Measurements from ENCODE around the gene SNX9.

SNX9 gene

DNA sequence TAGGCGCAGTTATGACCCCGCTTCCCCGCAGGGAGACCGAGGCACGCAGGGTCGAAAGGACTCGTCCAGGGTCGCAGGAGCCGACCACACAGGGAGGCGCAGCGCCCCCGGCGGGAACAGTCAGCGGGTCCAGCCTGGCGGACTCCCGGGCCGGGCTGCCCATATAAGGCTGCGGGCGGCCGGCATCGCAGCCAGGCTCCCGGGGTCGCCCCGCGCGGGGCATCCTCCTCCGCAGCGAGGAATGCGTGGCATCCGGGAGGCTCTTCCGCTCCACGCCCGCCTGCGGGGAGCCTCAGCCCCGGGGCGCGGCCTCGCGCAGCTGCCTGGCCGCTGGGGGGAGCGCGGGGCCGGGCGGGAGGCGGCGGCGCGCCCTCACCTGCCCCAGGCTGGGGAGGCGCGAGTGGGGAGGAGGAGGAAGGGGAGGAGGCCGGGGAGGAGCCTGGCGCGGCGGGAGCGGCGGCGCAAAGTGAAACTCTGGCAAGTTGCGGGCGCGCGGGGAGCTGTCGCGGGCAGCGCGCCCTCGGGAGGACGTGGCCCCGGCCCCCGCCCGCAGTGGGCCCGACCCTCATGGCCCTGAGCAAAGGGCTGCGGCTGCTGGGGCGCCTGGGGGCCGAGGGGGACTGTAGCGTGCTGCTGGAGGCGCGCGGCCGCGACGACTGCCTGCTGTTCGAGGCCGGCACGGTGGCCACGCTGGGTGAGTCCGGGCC, 158.5 kb downstream of the SNX9 start, which contains the start of gene SYNJ2:
TSS of gene SYNJ2 (plus strand) at position 469 of the 707 bp plus-strand sequence. CDS start at position 568, 99 bp downstream.
- peak; percentile 84 to 86 for DNase-seq

DNA sequence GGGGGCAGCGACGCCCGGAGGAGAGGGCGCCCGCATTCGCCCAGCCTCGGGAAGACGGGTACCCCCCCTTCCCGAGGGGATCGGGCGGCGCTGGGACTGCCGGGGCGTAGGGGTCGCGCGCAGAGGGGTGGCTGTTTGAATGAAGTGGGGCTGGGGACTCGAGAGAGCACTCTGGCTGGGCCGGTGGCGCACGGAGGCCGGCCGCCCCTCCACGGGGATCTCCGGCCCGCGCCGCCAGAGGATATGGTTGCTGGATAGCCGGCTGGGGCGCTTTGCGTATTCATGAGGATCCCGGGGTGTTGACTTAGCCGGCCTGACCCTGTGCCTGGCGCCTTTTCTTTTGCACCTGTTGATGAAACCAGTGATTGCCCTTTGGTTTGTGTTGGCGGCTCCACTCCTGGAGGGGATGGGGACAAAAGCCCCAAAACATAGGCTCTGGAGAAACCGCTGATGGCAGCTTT, 159.1 kb downstream of the SNX9 start:
- peak; percentile 25 to 38 for DNase-seq

DNA sequence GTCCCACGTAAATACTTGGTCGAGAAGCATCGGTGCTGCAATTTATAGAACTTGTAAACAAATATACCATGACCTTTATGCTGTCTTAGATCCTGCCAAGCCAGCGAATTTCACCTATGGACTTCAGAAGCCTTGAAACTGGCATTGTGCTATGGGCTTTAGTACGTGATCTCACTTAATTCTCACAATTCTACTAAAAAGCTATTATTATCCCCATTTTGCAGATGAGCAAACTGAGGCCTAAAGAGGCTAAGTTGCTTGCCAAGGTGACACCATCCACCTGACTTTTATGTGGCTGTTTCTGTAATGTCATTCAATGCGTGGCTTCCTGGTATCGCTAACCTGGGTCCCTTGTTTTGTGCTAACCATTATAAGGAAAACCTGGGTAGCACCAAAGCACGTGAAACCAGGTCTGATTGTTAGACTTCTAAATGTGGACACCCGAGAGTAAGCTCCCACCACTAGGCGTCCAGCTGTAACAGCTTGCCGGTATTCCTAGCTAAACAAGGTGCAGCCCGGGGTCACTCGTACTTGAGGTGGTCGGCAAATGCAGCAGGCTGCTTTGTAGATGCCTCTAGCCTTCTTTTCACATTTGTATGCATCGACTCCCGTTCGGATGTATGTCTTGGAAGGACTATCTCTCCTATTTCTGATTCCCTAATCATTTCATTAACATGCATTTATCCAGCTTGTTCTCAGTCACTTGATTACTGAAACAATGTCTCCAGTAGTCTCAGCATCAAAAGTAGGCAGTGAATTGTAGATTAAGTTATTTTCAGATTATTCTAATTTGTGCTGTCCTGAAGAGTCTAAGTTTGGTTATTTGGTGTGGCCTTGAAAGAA, 159.7 kb downstream of the SNX9 start:
- DNase-seq: no peak

DNA sequence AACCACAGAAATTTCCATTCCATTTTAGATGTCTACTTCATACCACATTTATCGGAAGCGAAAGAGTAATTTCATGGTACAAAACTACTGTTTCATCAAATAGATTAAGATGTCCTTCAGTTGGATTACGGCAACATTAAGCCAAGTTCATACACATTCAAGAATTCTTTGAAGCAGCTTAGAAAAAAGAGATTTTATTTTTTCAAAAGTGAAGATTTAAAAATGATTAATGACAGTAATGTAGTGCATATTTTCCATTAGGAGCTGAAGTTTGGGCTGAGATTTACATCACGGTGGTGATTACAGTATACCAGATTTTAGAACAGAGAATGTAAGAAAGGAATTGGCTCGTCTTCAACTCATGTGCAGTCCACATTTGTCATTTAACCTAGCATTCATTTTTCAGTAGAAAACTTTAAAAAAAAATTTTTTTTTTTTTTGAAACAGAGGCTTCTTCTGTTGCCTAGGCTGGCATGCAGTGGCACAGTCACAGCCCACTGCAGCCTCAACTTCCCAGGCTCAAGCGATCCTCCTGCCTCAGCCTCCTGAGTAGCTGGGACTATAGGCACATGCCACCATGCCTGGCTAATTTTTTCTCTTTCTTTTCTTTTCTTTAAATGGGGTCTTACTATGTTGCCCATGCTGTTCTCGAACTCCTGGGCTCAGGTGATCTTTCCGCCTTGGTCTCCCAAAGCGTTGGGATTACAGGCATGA, 160.5 kb downstream of the SNX9 start:
- no peak for DNase-seq

DNA sequence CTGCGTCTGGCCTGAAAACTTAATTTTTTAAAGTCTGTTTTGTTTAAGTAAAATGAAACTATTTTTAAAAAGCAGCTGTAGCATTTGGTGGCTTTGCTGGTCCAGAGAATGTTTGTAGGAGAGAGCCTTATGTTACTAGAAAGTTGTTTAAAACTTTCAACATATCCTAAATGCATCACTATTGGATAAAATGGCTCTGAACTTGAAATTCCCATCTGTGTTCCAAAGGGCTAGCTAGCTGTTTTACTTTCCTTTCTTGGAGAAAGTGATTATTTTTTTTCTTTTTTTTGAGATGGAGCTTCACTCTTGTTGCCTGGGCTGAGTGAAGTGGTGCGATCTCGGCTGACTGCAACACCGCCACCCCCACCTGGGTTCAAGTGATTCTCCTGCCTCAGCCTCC, 161.1 kb downstream of the SNX9 start:
- no peak for DNase-seq

DNA sequence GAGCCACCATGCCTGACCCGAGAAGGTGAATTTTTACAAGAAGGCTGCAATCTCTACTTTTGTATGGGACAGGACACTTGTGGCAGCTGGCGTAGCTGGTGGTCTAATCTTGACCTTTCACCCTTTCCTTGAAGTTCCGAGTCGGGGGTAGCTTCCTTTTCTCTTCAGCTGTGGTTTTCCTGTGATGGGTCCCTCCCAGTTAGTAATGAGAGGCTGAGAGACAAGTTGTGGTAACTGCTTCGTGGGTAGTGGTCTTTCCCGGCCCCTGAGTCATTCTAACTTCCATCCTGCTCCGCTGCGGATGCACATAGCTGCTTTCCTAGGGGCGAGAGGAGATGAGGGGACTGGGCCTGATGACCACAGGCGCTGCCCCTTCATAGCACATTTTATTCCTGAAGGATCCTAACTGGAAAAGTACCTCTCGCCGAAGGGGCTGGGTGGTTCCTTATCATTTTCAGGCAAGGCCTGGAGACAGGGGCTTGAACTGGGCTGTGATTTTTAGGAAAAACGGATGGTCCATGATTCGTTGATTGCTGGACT, 161.7 kb downstream of the SNX9 start:
- no peak for DNase-seq

DNA sequence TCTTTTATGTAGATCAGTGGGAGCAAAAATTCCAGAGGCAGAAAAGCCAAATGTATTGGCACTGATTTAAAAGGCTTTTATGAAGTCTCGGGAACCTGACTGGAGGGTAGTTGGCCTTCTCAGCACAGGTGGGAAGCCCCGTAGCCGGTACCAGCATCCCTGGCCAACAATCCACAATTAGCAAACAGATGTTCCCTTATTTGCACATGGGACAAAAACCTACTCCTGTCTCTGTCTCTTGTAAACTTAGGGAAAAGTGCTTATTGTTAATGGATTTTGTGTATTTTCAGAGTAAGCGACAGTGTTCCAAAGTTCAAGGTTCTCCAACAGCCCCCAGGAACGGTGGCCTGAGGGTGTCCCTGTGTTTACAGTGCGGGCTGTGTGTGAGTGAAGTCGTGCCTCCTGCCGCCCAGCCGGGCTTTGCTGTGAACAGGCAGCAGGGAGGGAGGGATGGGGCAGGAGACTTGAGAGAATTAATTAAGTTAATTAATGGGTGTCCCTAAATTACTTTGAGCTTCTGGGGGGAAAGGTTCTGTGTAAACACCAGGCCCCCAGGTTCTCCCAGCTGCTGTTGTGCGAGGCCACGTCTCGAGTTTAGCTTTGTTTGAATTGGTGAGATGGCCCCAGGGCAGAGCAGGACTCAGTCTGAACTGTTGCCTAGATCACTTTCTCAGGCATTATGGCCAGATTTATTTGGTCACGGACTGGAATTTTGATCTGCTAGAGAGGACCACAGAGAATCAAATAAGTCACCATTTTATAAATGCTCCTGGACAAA, 162.5 kb downstream of the SNX9 start:
- DNase-seq: no peak

DNA sequence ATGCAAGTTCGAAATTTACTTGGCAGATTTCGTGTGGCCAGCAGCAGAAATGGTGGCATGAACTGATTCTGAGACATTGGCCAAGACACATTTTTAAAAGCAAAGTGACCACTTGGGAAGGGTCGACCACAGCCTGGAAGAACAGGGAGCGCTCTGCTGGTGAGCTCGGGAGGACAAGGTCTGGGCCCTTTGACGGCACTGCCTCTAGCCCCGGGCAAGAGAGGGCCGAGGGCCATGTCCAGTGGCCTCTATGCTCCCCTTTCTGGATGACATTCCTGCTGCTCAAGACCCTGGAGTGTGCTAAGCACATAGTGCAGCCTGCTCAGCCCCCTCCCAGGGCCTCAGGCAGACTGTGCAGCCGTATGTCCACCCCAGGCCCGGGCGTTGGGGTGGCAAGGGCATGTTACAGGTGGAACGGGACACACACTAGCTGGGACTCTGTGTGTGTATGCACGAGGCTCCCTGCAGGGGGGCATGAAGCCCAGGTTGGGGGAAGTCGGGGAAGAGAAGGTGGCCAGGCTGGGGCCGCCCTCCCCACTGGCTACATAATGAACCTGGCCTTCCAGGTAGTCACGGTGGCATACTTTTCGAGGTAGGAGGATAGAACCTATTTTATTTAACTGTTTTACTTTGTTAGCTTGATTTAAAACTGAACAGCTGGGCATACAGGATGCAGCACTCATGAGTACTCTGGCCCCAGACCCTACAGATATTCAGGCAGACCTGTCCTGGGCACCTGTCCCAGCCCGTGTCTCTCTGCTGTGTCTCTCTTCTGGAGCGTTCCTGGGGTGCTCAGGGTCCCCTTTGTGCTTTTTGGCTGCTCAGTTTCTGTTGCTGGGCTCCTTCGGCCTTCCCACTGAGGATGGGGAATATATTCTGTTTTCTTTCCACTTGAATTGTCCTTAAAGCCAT, 165.0 kb downstream of the SNX9 start:
- no peak for DNase-seq

DNA sequence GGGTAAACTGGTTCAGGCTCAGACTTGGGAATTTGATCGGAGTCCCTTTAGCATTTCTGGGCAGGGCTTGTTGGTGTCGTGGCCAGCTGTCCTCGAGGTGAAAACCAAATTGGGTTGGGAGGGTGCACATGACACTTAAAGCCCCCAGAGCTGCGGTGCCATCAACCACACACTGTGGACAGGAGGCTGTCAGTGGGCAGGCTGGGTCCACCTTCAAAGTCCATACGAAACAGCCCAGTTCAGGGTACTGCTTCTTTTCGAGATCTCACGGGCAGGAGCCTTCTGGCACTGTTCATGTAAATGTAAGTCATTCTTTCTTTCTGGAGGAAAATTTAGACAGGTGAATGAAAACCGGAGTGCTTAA, 165.6 kb downstream of the SNX9 start:
- DNase-seq: no peak

DNA sequence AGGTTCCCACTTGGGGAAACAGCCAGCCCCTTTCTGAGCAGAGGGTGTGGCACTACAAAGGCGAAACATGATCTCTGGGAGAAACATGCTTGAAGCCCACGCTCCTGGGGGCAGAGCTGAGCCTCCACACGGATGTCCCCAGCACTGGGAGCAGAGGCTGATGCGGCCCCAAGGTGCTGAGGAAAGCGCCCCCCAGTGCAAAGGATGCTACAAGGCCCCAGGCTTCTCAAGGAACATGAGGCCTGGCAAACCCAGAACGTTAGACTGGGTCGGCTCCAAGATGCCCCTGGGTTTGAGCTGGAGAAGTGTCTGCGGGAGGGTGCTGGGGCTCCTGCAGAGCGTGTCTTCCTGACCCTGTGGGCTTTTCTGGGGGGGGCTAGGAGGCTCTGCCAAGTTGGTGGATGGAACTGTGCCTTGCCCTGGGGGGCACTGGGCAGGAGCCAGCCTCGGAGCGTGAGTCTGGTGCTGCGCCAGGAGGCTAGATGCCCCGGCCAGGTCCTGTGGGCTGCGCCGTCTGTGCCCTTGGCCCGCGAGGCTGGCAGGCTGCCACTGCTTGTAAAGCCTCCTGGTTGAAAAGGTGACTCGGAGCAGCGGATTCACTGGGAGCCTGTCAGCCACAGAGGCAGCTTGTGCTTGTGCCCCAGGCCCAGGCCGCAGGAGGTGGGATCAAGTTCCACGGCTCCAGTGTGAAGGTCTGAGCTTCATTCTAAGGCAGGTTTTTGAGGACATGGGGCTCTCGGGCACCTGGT, 166.7 kb downstream of the SNX9 start:
- no peak for DNase-seq

DNA sequence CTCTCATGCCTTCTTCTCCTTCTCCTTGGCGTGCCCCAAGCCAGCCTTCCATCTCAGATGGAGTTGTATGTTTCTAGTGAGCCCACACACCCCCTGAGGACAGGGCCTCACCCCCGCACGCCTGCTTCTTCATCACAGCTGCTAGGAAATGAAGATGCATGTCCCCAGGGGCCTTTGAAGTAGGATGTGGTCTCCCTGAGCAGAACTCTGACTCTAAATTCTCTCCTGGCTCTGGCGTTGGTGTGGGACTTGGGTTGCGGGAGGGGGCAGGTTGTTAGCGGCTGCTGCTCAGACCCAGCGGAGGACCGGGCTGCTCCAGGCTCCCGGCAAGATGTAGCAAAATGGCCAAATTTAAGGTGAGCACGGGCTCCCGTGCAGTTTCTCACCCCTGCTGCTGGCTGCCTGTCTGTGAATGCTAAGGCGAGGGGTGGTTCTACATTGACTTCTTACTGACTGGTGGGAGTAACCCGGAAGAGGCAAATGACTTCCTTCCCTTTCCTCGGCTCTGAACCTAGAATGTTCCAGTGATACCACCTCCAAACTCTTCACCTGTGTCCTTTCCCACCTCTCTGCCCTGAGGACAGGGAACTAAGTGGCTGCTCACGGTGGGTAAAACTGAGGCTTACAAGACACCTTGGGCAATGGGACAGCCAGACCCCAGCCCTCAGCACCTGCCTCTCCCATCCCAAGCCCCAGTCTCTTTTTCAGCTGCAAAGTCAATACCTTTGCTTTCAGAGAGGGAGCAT, 167.4 kb downstream of the SNX9 start:
- peak; percentile 5 to 16 for DNase-seq

DNA sequence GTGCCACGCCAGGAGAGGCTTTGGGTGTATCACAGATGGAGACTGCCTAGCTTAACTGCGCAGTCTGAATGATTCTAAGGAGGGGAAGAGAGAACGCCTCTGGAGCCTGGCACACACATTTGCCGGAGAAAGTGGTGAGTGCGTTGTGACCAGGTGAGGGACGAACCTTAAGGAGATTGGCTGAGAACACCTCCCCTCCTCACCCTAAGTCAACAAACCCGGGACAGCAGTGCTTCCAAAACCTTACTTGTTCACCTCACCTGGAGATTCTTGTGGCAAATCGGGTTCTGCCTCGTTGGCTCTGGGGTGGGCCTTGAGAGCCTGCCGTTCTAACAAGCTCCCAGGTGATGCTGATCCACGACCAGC, 168.0 kb downstream of the SNX9 start:
- DNase-seq: no peak

DNA sequence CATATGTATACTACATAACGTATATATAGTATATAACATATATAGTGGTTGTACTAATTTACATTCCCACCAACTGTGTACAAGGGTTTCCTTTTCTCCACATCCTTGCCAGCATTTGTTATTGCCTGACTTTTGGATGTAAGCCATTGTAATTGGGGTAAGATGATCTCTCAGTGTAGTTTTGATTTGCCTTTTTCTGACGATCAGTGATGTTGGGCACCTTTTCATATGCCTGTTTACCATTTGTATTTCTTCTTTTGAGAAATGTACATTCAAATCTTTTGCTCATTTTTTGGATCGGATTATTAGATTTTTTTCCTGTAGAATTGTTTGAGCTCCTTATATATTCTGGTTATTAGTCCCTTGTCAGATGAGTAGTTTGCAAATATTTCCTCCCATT, 170.0 kb downstream of the SNX9 start:
- no peak for DNase-seq

DNA sequence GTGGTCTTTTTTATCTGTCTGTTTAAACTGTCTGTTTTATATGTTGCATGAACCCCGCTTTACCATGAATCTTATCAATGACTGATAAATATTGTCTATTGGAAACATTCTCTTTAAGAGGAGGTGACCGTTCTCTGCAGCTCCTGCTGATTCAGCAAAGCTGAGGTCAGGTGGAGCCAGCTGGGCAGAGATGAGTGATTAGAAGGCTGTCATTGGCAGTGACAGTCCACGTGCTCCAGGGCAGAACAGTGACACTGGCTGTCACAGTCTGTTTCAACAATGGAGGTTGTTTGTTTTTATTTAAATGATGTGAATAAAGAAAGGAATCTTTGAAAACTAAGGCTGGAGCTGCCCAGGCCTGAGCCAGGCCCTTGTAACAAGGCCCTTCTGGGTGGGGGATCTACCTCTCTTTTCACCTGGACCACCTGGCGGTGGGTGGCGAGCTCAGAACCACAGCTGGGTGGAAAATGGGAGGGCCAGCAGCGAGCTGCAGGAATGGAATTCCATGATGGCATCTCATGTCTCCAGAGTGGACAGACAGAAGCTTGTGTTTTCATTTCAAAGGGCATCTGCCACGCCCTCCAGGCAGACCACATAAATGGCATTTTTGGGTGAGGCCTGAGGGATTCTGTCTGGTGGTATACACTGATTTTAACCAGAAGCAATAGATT, 171.2 kb downstream of the SNX9 start:
- DNase-seq: no peak

Data from CD4-positive, alpha-beta T cell treated with Interleukin-1 beta for 1 hour (primary cell).